ENCODE data around the gene MAST4.
"Not testable (repeated sequence)": the region's sequence is repeated elsewhere in the genome, so short reads cannot be mapped to it uniquely, and the experiment has no call there.

MAST4 gene

GRCh38 chr5:67102708-67103107 is 506.5 kb downstream of the MAST4 start:
- no peak for DNase-seq

GRCh38 chr5:67104859-67105258 is 508.7 kb downstream of the MAST4 start:
- no peak for DNase-seq

GRCh38 chr5:67105270-67105669 is 509.1 kb downstream of the MAST4 start:
- DNase-seq = no peak

GRCh38 chr5:67106626-67107342 is 510.6 kb downstream of the MAST4 start:
- DNase-seq = no peak

- DNase-seq = no peak
Measured at GRCh38 chr5:67111779-67112178, 515.6 kb downstream of the MAST4 start.

- DNase-seq = no peak
Measured at GRCh38 chr5:67115246-67115645, 519.1 kb downstream of the MAST4 start.

GRCh38 chr5:67115817-67116216 is 519.6 kb downstream of the MAST4 start:
- no peak for DNase-seq

GRCh38 chr5:67118050-67118620 is 521.9 kb downstream of the MAST4 start:
- DNase-seq = no peak

GRCh38 chr5:67119010-67119409 is 522.8 kb downstream of the MAST4 start:
- no peak for DNase-seq

- no peak for DNase-seq
Measured at GRCh38 chr5:67120032-67120431, 523.8 kb downstream of the MAST4 start.

GRCh38 chr5:67123819-67124218 is 527.6 kb downstream of the MAST4 start:
- no peak for DNase-seq

- DNase-seq = no peak
Measured at GRCh38 chr5:67124556-67124955, 528.4 kb downstream of the MAST4 start.

- DNase-seq = not testable (repeated sequence)
Measured at GRCh38 chr5:67127347-67127895, 531.2 kb downstream of the MAST4 start.

- DNase-seq = no peak
Measured at GRCh38 chr5:67129768-67130167, 533.6 kb downstream of the MAST4 start.

GRCh38 chr5:67133217-67133616 is 537.0 kb downstream of the MAST4 start:
- no peak for DNase-seq

GRCh38 chr5:67133776-67134175 is 537.6 kb downstream of the MAST4 start:
- no peak for DNase-seq

GRCh38 chr5:67135381-67135984 is 539.3 kb downstream of the MAST4 start:
- no peak for DNase-seq

- DNase-seq = no peak
Measured at GRCh38 chr5:67139030-67139429, 542.8 kb downstream of the MAST4 start.

GRCh38 chr5:67140413-67140812 is 544.2 kb downstream of the MAST4 start:
- no peak for DNase-seq

GRCh38 chr5:67141644-67142043 is 545.5 kb downstream of the MAST4 start:
- DNase-seq = no peak

- DNase-seq = no peak
Measured at GRCh38 chr5:67142816-67143215, 546.6 kb downstream of the MAST4 start.

GRCh38 chr5:67143549-67143948 is 547.4 kb downstream of the MAST4 start:
- no peak for DNase-seq

- DNase-seq = no peak
Measured at GRCh38 chr5:67144183-67144639, 548.0 kb downstream of the MAST4 start.

GRCh38 chr5:67146574-67146973 is 550.4 kb downstream of the MAST4 start:
- no peak for DNase-seq

Measured in CD4-positive, alpha-beta T cell treated with Interleukin-4 for 4 hours (primary cell).